ENCODE data around the gene CD40. TPM values are rescaled to one million over a fixed set of nuclear protein-coding genes. Genes with fewer than 3 reads are reported as not detected.

CD40 gene
- total RNA-seq, 1 experiment from 2014 or later, result 14.1 TPM

- Histone ChIP-seq H3K4me3 (ENCODE audit: low read depth in 2 of 2, low read length in 2 of 2) (no peak overlapping the region), H3K4me1 (ENCODE audit: control insufficient read depth, insufficient read depth, low read length) (no peaks in the 10 kb centered on the region), H3K9me3 (ENCODE audit: control insufficient read depth, insufficient read depth, low read depth, low read length) (no peaks in the 10 kb centered on the region), H3K36me3 (ENCODE audit: control insufficient read depth, insufficient read depth, low read length) (no peaks in the 10 kb centered on the region), H3K27ac (ENCODE audit: low read length) (no peak overlapping the region), H3K27me3 (ENCODE audit: control insufficient read depth, insufficient read depth, low read length) (peaks cover 5% of the 10 kb centered on the region)
- ATAC-seq, result no peak; the same call in 1 of the 2 replicates
- in situ Hi-C loops (cut with HindIII; ENCODE audit: low pct_unique_long_range_greater_than_20kb, low sequenced_read_pairs), result no loop called here
- POLR2A ChIA-PET, result no interaction called here
- no peak for DNase-seq (ENCODE audit: low read depth, low spot score)
- CTCF ChIA-PET, result no interaction called here
- no peak for TF ChIP-seq POLR2AphosphoS5 (IDR thresholded peaks at IDR 0.05; ENCODE audit: low read depth, low read length)
- TF ChIP-seq REST (IDR thresholded peaks at IDR 0.05; ENCODE audit: insufficient read depth in 1 of 2, low read depth in 2 of 2, low read length in 1 of 2), result no peak
- TF ChIP-seq, protein P1, sequence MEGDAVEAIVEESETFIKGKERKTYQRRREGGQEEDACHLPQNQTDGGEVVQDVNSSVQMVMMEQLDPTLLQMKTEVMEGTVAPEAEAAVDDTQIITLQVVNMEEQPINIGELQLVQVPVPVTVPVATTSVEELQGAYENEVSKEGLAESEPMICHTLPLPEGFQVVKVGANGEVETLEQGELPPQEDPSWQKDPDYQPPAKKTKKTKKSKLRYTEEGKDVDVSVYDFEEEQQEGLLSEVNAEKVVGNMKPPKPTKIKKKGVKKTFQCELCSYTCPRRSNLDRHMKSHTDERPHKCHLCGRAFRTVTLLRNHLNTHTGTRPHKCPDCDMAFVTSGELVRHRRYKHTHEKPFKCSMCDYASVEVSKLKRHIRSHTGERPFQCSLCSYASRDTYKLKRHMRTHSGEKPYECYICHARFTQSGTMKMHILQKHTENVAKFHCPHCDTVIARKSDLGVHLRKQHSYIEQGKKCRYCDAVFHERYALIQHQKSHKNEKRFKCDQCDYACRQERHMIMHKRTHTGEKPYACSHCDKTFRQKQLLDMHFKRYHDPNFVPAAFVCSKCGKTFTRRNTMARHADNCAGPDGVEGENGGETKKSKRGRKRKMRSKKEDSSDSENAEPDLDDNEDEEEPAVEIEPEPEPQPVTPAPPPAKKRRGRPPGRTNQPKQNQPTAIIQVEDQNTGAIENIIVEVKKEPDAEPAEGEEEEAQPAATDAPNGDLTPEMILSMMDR (IDR thresholded peaks at IDR 0.05), result no peak
- intact Hi-C loops (cut with micrococcal nuclease; ENCODE audit: unreplicated experiment), result no loop called here
- BruUV-seq (replicated peaks), result no TSS peak
Measured at GRCh38 chr20:46139266-46139889, 21.3 kb downstream of the CD40 start.

GRCh38 chr20:46139908-46140482, 21.9 kb downstream of the CD40 start:
- Histone ChIP-seq H3K9me3 (ENCODE audit: control insufficient read depth, insufficient read depth, low read depth, low read length) (no peaks in the 10 kb centered on the region), H3K4me3 (ENCODE audit: low read depth in 2 of 2, low read length in 2 of 2) (no peak overlapping the region), H3K27me3 (ENCODE audit: control insufficient read depth, insufficient read depth, low read length) (peaks cover 5% of the 10 kb centered on the region), H3K36me3 (ENCODE audit: control insufficient read depth, insufficient read depth, low read length) (no peaks in the 10 kb centered on the region), H3K4me1 (ENCODE audit: control insufficient read depth, insufficient read depth, low read length) (no peaks in the 10 kb centered on the region), H3K27ac (ENCODE audit: low read length) (no peak overlapping the region)
- ATAC-seq (no peak), DNase-seq (ENCODE audit: low read depth, low spot score) (no peak)
- CTCF ChIA-PET, result no interaction called here
- in situ Hi-C loops (cut with HindIII; ENCODE audit: low pct_unique_long_range_greater_than_20kb, low sequenced_read_pairs) (no loop called here), intact Hi-C loops (cut with micrococcal nuclease; ENCODE audit: unreplicated experiment) (no loop called here)
- no TSS peak for BruUV-seq (replicated peaks)
- POLR2A ChIA-PET, result no interaction called here
- TF ChIP-seq POLR2AphosphoS5 (IDR thresholded peaks at IDR 0.05; ENCODE audit: low read depth, low read length) (no peak), SIN3A (IDR thresholded peaks at IDR 0.05; ENCODE audit: borderline replicate concordance, insufficient read depth, low read depth, low read length) (no peak), TCF7L2 (IDR thresholded peaks at IDR 0.05; ENCODE audit: low read depth, low read length) (no peak), REST (IDR thresholded peaks at IDR 0.05; ENCODE audit: insufficient read depth in 1 of 2, low read depth in 2 of 2, low read length in 1 of 2) (no peak)
- TF ChIP-seq, protein P1 (IDR thresholded peaks at IDR 0.05), result no peak
